Measurements from ENCODE around the gene CHD2.

Gene CHD2

DNA sequence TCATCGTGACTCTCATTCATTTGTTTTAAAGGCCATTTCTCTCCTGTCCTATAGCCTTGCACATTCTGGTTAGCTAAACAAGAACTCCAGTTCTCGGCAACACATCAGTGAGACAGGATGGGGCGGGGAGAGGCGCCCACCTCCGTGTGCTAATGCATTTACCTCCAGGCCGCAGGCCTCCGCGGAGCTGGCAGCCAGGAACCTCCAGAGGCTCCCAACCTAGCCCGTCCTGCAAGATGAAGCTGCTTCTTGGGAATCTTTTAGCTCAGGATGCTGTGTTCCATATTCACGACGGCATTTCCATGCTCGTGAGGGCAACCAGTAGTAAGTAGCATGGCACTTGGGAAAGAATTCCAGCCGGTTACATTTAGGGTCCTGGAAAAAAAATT is 141.0 kb downstream of the CHD2 start:
- peaks cover 2% of the 10 kb centered on the region for H3K4me1 ChIP-seq
- in situ Hi-C loops (cut with MboI; ENCODE audit: low sequenced_read_pairs) = loop anchor here (25.0 kb wide), 1 partner anchor 946 kb away; no protein-coding TSS in a partner anchor

DNA sequence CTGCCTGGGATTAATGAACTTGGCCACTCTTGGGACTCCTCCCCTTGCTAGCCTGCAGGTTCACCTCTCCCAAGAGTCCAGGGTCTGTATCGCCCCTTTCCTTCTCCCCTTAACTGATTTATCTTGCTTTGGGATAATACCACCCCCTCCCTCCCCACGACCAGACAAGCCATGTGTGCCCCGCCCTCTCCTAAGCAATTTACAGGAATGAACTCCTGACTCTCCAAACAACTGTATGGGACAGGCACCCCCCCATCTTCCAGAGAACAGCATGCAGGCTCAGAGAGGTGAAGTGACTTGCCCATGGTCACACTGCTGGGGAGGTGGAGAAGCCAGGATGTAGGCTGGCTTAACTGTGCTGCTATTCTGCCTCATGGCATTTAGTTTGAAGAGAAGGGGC is 142.1 kb downstream of the CHD2 start:
- no peaks in the 10 kb centered on the region for H3K9me3 ChIP-seq
- H3K4me3 ChIP-seq = no peak overlapping the region
- no peak for DNase-seq (ENCODE audit: low spot score in 2 of 2)
- in situ Hi-C loops (cut with MboI; ENCODE audit: low sequenced_read_pairs) = loop anchor here (25.0 kb wide), 1 partner anchor 945 kb away; no protein-coding TSS in a partner anchor
- no peaks in the 10 kb centered on the region for H3K27me3 ChIP-seq (ENCODE audit: low read depth)
- H3K4me1 ChIP-seq = no peaks in the 10 kb centered on the region
- peaks cover 17% of the 10 kb centered on the region for H3K36me3 ChIP-seq (replicated peaks)

More for the DNA sequence above, 141.0 kb downstream of the CHD2 start:
- H3K36me3 ChIP-seq (replicated peaks) = peaks cover 12% of the 10 kb centered on the region
- DNase-seq (ENCODE audit: low spot score in 2 of 2) = no peak
- no peak overlapping the region for H3K4me3 ChIP-seq
- H3K27me3 ChIP-seq (ENCODE audit: low read depth) = no peaks in the 10 kb centered on the region
- H3K9me3 ChIP-seq = no peaks in the 10 kb centered on the region

DNA sequence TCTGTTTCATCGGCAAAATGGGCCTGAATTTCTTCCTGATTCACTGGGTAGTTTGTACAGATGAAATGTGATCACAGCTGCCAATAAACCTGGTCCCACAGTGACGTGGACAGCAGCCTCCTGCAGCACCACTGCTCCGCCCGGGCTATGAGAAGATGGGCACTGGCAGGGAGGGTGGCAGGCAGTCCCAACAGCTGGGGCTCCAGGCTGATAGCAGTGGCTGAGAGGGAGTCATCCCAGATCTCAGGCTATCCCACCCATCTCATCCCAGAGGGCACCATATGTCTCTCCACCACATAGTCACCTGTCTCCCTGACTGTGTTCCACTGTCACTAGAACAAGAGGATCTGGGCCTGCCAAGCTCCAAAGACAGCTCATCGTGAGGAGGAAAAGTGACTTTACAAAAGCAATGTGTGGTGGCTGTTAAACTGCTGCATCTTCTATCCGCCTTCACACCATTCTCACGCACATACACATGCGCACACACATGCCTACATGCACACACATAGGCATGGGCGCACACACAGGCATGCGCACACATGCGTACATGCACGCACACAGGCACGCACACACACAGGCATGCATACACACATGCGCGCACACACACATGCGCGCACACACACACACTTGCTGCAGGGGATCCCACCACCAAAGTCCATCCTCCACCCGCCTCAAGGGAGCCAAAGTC is 142.7 kb downstream of the CHD2 start:
- H3K4me3 ChIP-seq = no peak overlapping the region
- H3K9me3 ChIP-seq = no peaks in the 10 kb centered on the region
- H3K36me3 ChIP-seq (replicated peaks) = peaks cover 17% of the 10 kb centered on the region
- in situ Hi-C loops (cut with MboI; ENCODE audit: low sequenced_read_pairs) = loop anchor here (25.0 kb wide), 1 partner anchor 944 kb away; no protein-coding TSS in a partner anchor
- no peak for DNase-seq (ENCODE audit: low spot score in 2 of 2)
- H3K4me1 ChIP-seq = no peaks in the 10 kb centered on the region
- H3K27me3 ChIP-seq (ENCODE audit: low read depth) = no peaks in the 10 kb centered on the region

DNA sequence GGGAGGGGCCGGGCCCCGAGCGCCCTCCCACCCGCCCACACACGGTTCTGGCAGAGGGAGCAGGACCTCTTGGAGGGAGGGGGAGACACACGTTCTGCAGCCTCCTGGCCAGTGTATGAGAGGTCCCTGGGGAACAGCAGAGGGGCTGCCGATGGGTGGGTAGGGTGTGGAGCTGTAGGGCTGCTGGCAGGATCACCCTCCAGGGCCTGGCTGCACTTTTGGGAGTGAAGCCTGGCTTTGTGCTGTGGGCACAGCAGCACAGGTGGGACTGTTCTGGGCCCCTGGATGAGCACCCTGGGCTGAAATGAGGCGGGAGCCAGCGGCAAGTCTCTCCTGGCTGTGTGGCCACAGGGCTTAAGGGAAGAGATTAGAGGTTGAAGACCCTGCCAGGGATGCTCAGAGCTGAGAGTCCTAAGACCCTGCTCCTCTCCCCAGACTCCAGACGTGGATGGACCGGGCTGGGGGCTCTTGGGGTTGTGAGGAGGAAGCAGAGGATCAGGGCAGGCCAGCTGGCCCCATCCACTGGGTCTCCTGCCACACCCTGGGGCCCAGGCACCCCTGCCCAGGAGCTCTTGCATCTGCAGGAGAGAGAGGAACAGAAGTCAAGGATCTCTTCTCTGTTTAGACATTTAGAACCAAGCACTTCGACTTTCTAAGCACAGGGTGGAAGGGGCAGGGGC is 143.6 kb downstream of the CHD2 start:
- Histone ChIP-seq H3K27me3 (ENCODE audit: low read depth) (no peaks in the 10 kb centered on the region), H3K36me3 (replicated peaks) (peaks cover 17% of the 10 kb centered on the region), H3K4me3 (no peak overlapping the region), H3K9me3 (no peaks in the 10 kb centered on the region), H3K4me1 (no peaks in the 10 kb centered on the region)
- DNase-seq (ENCODE audit: low spot score in 2 of 2) = no peak
- in situ Hi-C loops (cut with MboI; ENCODE audit: low sequenced_read_pairs) = loop anchor here (25.0 kb wide), 1 partner anchor 944 kb away; no protein-coding TSS in a partner anchor

DNA sequence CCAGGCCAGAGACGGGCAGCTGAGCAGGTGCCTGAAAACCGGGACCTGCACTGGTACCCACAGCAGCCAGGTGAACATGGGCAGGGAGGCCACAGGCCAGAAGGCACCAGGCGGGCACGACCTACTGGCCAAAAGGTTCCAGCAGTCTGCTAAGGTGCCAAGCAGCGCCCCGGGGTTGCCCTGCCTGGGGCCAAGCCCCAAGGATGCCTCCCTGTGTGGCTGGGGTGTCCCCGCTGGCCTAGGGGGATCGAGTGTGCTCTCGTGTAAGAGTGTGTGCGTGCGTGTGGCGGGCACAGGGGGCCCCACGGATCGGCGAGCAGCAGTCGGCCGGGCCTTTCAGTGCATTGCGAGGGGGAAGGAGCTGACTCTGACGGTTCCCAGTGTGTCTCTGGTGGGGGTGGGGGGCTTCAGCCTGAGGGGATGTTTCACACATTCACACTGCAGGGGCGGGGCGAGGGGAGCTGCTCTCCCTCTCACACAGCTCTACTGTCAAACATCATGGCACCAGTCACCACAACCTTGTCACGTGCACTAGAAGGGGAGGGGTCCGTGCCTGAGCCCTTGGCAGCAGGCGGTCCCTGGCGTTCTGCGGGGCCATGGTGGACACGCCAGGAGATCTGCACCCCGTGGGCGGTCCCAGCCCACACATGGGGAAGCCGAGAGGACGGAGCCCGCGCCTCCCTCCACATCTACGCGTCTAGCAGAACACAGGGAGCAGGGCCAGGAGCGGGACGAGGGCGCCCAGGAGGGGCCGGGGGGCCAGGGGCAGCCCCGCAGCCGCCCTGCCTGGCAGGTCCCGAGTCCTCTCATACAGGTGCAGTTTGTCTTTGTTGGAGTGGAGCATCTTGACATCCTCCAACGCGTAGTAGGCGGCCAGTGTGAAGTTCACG is 144.4 kb downstream of the CHD2 start:
- Histone ChIP-seq H3K4me3 (no peak overlapping the region), H3K36me3 (replicated peaks) (peaks cover 23% of the 10 kb centered on the region)
- in situ Hi-C loops (cut with MboI; ENCODE audit: low sequenced_read_pairs) = loop anchor here (25.0 kb wide), 1 partner anchor 943 kb away; no protein-coding TSS in a partner anchor

DNA sequence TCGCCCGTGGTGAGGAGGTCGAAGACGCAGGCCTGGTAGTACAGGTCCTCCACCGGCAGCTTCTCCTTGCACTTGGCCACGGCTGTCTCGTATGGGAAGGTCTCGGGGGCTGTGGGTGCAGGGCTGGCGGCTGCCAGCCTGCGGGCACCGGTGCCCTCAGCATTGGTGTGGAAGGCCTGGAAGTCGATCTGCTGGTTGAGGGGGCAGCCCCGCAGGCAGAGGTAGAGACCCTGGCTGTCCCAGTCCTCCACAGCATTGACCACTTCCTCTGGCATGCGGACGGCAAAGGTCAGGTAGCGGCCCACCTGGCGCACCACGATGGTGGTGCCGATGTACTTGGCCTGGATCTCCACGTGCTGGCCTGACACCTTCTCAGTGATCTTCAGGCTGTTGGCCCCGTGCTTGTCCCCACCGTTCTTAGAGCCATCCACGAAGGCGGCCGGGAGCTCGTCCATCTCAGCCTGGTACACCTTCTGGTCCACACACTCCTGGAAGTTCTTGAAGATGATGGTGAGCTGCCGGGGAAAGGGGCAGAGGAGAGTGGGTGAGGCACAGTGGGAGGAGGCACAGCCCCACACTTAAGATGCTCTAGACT is 145.2 kb downstream of the CHD2 start:
- H3K27me3 ChIP-seq (ENCODE audit: low read depth) = no peaks in the 10 kb centered on the region
- H3K9me3 ChIP-seq = no peaks in the 10 kb centered on the region
- H3K4me1 ChIP-seq = no peaks in the 10 kb centered on the region
- in situ Hi-C loops (cut with MboI; ENCODE audit: low sequenced_read_pairs) = loop anchor here (25.0 kb wide), 1 partner anchor 942 kb away; no protein-coding TSS in a partner anchor
- no peak for DNase-seq (ENCODE audit: low spot score in 2 of 2)
- H3K36me3 ChIP-seq (replicated peaks) = peaks cover 29% of the 10 kb centered on the region
- H3K4me3 ChIP-seq = no peak overlapping the region

More for the DNA sequence above, 144.4 kb downstream of the CHD2 start:
- DNase-seq (ENCODE audit: low spot score in 2 of 2) = no peak
- Histone ChIP-seq H3K27me3 (ENCODE audit: low read depth) (no peaks in the 10 kb centered on the region), H3K9me3 (no peaks in the 10 kb centered on the region), H3K4me1 (no peaks in the 10 kb centered on the region)

DNA sequence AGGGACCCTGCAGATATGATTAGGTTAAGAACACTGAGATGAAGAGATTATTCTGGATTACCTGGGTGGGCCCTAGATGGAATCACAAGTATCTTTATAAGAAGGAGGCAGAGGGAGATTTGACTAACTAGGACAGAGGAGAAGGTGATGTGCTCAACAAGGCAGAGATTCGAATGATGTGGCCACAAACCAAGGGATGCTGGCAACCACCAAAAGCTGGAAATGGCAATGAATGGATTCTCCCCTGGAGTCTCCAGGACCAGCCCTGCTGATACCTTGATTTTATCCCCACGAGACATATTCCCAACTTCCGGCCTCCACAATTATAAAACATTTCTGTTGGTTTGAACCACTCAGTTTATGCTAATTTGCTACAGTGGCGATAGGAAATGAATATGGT is 146.0 kb downstream of the CHD2 start:
- Histone ChIP-seq H3K27me3 (ENCODE audit: low read depth) (no peaks in the 10 kb centered on the region), H3K9me3 (no peaks in the 10 kb centered on the region), H3K36me3 (replicated peaks) (peaks cover 29% of the 10 kb centered on the region), H3K4me1 (no peaks in the 10 kb centered on the region), H3K4me3 (no peak overlapping the region)
- in situ Hi-C loops (cut with MboI; ENCODE audit: low sequenced_read_pairs) = loop anchor here (25.0 kb wide), 1 partner anchor 941 kb away; no protein-coding TSS in a partner anchor
- no peak for DNase-seq (ENCODE audit: low spot score in 2 of 2)

DNA sequence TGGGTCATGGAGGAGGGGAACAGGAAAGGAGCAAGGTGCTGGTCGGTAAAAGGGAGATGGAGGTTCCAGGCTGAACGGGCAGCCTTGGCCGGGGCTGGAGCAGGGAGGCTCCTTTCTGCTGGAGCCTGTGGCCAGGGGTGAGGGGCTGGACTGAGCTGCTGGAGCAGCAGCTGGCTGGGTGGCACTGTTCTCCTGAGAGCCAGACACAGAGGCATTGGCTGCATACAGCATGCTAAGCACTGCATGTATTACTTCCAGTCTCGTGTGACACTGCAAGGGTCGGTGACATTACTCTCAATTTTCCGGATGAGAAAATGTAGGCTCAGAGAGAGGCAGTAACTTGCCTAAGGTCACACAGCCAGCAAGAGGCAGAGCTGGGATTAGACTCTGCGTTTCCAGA is 146.6 kb downstream of the CHD2 start:
- Histone ChIP-seq H3K4me1 (no peaks in the 10 kb centered on the region), H3K27me3 (ENCODE audit: low read depth) (no peaks in the 10 kb centered on the region), H3K36me3 (replicated peaks) (peaks cover 32% of the 10 kb centered on the region), H3K9me3 (no peaks in the 10 kb centered on the region), H3K4me3 (no peak overlapping the region)
- DNase-seq (ENCODE audit: low spot score in 2 of 2) = no peak
- in situ Hi-C loops (cut with MboI; ENCODE audit: low sequenced_read_pairs) = loop anchor here (25.0 kb wide), 1 partner anchor 941 kb away; no protein-coding TSS in a partner anchor

DNA sequence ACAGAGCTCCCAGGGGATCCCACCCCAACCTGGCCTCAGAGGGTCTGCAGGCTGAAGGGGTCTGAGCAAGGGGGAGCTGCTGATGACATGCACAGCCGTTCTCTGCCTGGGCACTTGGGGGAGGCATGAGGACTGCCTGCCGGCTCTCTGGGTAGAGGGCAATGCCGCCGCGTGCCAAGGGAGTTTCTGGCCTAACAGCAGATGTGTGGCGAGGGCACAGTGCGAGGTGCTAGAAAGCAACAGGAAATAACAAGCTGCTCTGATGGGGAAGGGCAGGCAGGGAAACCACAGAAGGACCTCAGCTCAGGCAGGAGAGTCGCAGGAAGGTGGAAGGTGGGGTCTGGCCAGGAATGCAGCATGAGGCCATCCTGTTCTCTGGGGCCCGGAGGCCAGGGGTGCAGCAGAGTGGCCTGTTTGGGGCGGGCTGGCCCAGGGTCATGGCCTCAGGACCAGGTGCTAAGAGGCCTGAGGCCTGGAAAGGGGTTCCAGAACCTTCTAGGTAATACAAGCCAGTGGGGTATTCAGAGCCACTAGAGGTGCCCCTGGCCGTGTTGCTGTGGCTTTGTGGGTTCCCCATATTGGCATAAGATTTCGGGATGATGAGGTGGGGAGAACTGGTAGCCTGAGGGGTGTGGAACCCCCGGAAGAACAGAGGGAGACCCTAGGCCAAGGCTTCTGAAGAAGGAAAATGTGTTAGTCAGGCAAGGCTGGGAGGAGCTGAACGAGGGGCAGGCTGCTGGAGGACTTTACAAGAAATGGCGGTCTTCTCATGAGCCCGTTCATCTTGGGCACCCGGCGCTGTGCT is 147.7 kb downstream of the CHD2 start:
- in situ Hi-C loops (cut with MboI; ENCODE audit: low sequenced_read_pairs) = loop anchor here (25.0 kb wide), 1 partner anchor 939 kb away; no protein-coding TSS in a partner anchor
- Histone ChIP-seq H3K36me3 (replicated peaks) (peaks cover 32% of the 10 kb centered on the region), H3K4me3 (no peak overlapping the region), H3K27me3 (ENCODE audit: low read depth) (no peaks in the 10 kb centered on the region), H3K4me1 (no peaks in the 10 kb centered on the region), H3K9me3 (no peaks in the 10 kb centered on the region)
- no peak for DNase-seq (ENCODE audit: low spot score in 2 of 2)

DNA sequence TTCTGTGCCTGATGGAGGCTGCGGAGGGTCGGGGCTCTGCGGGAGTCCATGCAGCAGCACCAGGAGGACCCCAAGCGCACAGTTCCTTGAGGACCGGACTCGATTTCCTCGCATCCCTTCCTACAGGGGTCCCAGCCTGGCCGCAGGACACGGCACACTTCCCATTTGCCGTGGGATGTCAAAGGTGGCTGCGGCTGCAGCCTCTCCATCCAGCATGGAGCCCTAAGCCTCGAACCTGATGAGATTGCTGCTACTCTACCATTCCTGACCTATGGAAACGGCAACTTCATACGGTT is 148.2 kb downstream of the CHD2 start:
- Histone ChIP-seq H3K4me1 (no peaks in the 10 kb centered on the region), H3K36me3 (replicated peaks) (peaks cover 32% of the 10 kb centered on the region), H3K4me3 (no peak overlapping the region), H3K9me3 (no peaks in the 10 kb centered on the region), H3K27me3 (ENCODE audit: low read depth) (no peaks in the 10 kb centered on the region)
- DNase-seq (ENCODE audit: low spot score in 2 of 2) = no peak
- in situ Hi-C loops (cut with MboI; ENCODE audit: low sequenced_read_pairs) = loop anchor here (25.0 kb wide), 1 partner anchor 939 kb away; no protein-coding TSS in a partner anchor

DNA sequence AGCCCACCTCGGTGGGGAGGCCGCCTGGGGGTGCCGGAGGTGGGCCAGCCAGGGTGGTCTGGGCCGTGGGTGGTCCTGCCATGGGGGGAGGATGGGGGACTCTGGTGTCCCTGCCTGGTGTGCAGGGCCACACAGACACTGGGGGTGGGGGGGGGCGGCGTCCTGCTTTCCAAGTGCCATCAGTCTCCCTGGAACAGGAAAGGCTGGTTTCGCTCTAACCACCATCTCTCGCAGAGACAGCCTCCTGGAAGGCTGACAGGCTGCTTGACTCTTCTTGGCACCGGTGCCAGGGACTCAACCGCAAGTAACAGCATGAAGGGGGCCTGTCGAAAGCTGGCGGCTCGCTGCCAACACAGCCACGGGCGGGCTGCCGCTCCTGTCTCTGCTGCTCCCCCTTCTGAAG is 148.6 kb downstream of the CHD2 start:
- Histone ChIP-seq H3K27me3 (ENCODE audit: low read depth) (no peaks in the 10 kb centered on the region), H3K36me3 (replicated peaks) (peaks cover 32% of the 10 kb centered on the region), H3K4me1 (no peaks in the 10 kb centered on the region), H3K4me3 (no peak overlapping the region), H3K9me3 (no peaks in the 10 kb centered on the region)
- in situ Hi-C loops (cut with MboI; ENCODE audit: low sequenced_read_pairs) = loop anchor here (25.0 kb wide), 1 partner anchor 939 kb away; no protein-coding TSS in a partner anchor
- no peak for DNase-seq (ENCODE audit: low spot score in 2 of 2)

DNA sequence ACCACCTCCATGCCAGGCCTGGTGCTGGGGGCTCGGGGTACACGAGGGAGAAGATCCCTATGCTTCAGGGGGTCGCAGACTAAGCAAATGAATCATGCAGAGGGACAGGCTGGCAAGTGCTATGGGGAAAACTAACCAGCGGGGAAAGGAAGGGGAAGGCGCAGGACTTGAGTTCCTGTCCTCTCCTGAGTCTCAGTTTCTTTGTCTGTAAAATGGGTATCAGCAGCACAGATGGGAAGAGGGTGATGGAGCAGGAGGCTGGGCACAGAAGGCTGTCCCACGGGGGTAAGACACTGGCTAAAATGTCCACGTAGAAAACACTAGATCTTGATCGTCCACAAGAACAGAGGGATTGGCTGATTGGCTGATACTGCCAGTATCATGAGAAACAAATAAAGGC is 149.1 kb downstream of the CHD2 start:
- no peak for DNase-seq (ENCODE audit: low spot score in 2 of 2)
- no peak overlapping the region for H3K4me3 ChIP-seq
- in situ Hi-C loops (cut with MboI; ENCODE audit: low sequenced_read_pairs) = loop anchor here (25.0 kb wide), 1 partner anchor 938 kb away; no protein-coding TSS in a partner anchor
- H3K4me1 ChIP-seq = no peaks in the 10 kb centered on the region
- H3K9me3 ChIP-seq = no peaks in the 10 kb centered on the region
- peaks cover 32% of the 10 kb centered on the region for H3K36me3 ChIP-seq (replicated peaks)
- H3K27me3 ChIP-seq (ENCODE audit: low read depth) = no peaks in the 10 kb centered on the region
